SU-DHL-6 (cell line): ENCODE measurements around the gene B3GALT6.

Experiments
- H2AFZ ChIP-seq: fragments of 200-600 bp; sonication (generic); 2 replicates; pipeline ENCODE4 v1.6.1; 2014; ENCODE audit warnings: low read depth, mild to moderate bottlenecking, moderate library complexity, mixed read lengths, antibody characterized with exemption, low read length; ENCODE audit not compliant: severe bottlenecking
- H3F3A ChIP-seq: fragments of 200-600 bp; shearing (Covaris generic); 2 replicates; pipeline ENCODE4 v1.6.0; 2016; ENCODE audit warnings: antibody characterized with exemption, mild to moderate bottlenecking; ENCODE audit not compliant: insufficient read depth
- H3K27ac ChIP-seq: fragments of 200-600 bp; sonication (generic); 2 replicates; pipeline ENCODE4 v1.5.1; 2016; ENCODE audit warnings: low read depth, mild to moderate bottlenecking, low read length, moderate library complexity, mixed read lengths
- H3K27me3 ChIP-seq: fragments of 200-600 bp; sonication (generic), shearing (Covaris generic); 2 replicates; pipeline ENCODE4 v1.6.0; 2014; ENCODE audit warnings: mild to moderate bottlenecking, low read length
- H3K36me3 ChIP-seq: fragments of 200-600 bp; sonication (generic); 2 replicates; pipeline ENCODE4 v1.6.1; 2014; ENCODE audit warnings: mild to moderate bottlenecking, low read length, mixed read lengths
- H3K4me2 ChIP-seq: fragments of 300-600, 200-600 bp; shearing (Covaris generic), sonication (generic); 2 replicates; pipeline ENCODE4 v1.6.0; 2014; ENCODE audit warnings: low read length, low read depth, mild to moderate bottlenecking; ENCODE audit not compliant: poor library complexity, severe bottlenecking
- H3K4me3 ChIP-seq: fragments of 200-600 bp; sonication (generic); 2 replicates; pipeline ENCODE4 v1.5.1; 2014; ENCODE audit warnings: antibody characterized with exemption, low read length, mild to moderate bottlenecking, mixed read lengths; ENCODE audit not compliant: insufficient read depth, poor library complexity, severe bottlenecking
- H3K79me2 ChIP-seq: fragments of 200-600 bp; sonication (generic); 2 replicates; pipeline ENCODE4 v1.6.1; 2014; ENCODE audit warnings: mild to moderate bottlenecking, low read length, moderate library complexity; ENCODE audit not compliant: insufficient read depth
- H3K9ac ChIP-seq: fragments of 200-600 bp; sonication (generic); 2 replicates; pipeline ENCODE4 v1.7.0; 2014; ENCODE audit warnings: mild to moderate bottlenecking, low read length
- H3K9me2 ChIP-seq: fragments of 200-600 bp; sonication (generic); replicated peaks from 2 replicates; pipeline ENCODE4 v1.6.1; 2014; ENCODE audit warnings: low read length; ENCODE audit not compliant: insufficient read depth
- H3K9me3 ChIP-seq: fragments of 200-600 bp; sonication (generic); 2 replicates; pipeline ENCODE4 v1.6.1; 2014; ENCODE audit warnings: low read length, mixed read lengths; ENCODE audit not compliant: insufficient read depth
- H4K20me1 ChIP-seq: fragments of 200-600 bp; sonication (generic); 2 replicates; pipeline ENCODE4 v1.6.1; 2014; ENCODE audit warnings: low read depth, mild to moderate bottlenecking, antibody characterized with exemption, low read length, moderate library complexity, mixed read lengths
- EZH2phosphoT487 ChIP-seq: fragments of 200-600 bp; sonication (generic), shearing (Covaris generic); conservative IDR thresholded peaks from 2 replicates; pipeline ENCODE4 v1.6.1; 2018; ENCODE audit warnings: mild to moderate bottlenecking, antibody characterized with exemption, low read length, moderate library complexity, mixed read lengths
- TF ChIP-seq, protein P1 (sequence below): fragments of 200-600 bp; sonication (generic); IDR thresholded peaks from one replicate; pipeline ENCODE4 v1.5.1; 2017; ENCODE audit warnings: antibody characterized with exemption, mild to moderate bottlenecking, low read length, moderate library complexity; ENCODE audit not compliant: insufficient read depth, poor library complexity, severe bottlenecking

Gene B3GALT6

DNA sequence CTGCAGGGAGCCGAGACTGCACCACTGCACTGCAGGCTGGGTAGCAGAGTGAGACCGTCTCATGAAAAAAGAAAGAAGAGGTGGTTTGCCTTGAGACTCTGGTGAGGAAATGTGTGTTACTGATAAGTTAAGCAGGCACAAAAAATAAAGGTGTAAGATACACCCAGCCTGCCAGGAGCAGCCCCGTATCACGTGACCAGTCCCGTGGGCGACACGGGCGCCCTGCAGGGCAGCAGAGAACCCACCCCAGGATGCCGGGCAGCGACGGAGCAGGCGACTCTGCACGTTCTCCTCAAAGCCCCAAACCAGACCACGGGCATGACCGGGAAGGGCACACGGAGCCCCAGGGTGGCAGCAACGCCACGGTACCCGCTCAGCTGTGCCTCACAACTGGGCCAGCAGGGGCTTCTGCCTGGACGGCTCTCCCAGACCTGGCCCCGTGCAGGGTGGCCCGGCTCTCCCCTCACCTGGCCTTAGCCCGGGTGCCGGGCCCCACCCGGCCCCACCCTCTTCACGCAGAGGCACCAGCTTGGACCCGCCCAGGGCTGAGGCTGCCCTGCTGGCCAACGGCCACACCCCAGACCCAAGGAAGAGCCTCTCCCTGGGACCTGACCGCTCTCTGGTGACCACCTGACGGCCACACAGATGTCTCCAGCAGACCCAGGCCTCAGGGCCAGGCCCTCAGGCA lies 10.0 kb upstream of the B3GALT6 start:
- Histone ChIP-seq H3K27me3 (no peaks in the 10 kb centered on the region), H4K20me1 (no peaks in the 10 kb centered on the region), H3K27ac (no peak overlapping the region), H3K9me3 (no peaks in the 10 kb centered on the region), H3K4me2 (no peak overlapping the region), H3F3A (no peaks in the 10 kb centered on the region), H3K9me2 (no peaks in the 10 kb centered on the region), H3K4me3 (no peak overlapping the region), H3K9ac (no peak overlapping the region), H3K79me2 (peaks cover 7% of the 10 kb centered on the region; the same call in 1 of the 2 replicates), H3K36me3 (no peaks in the 10 kb centered on the region), H2AFZ (no peak overlapping the region)
- TF ChIP-seq, protein P1, sequence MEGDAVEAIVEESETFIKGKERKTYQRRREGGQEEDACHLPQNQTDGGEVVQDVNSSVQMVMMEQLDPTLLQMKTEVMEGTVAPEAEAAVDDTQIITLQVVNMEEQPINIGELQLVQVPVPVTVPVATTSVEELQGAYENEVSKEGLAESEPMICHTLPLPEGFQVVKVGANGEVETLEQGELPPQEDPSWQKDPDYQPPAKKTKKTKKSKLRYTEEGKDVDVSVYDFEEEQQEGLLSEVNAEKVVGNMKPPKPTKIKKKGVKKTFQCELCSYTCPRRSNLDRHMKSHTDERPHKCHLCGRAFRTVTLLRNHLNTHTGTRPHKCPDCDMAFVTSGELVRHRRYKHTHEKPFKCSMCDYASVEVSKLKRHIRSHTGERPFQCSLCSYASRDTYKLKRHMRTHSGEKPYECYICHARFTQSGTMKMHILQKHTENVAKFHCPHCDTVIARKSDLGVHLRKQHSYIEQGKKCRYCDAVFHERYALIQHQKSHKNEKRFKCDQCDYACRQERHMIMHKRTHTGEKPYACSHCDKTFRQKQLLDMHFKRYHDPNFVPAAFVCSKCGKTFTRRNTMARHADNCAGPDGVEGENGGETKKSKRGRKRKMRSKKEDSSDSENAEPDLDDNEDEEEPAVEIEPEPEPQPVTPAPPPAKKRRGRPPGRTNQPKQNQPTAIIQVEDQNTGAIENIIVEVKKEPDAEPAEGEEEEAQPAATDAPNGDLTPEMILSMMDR = no peak
- TF ChIP-seq EZH2phosphoT487 = no peak

DNA sequence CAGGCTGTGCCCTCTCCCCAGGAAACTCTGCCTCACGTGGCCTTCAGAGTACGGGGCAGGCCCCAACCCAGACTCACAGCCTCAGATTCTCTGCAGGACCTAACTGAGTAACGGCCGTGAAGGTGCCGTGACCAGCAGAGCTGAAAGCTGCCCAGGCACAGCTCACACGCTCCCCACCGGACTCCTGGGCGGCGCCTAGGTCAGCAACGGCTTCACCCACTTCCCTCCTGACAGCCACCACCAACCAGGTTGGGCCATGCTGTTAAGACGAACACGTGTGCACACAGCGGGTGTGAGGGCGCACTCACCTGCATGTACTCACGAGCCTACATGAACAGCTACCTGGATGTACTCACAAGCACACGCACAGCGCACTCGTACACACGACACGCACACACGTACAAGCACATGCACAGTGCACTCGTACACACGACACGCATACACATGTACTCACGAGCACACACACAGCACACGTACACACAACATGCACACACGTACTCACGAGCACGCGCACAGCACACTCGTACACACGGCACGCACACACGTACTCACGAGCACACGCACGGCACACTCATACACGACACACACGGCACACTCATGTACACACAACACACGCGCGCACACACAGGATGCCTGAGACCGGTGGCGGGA lies 9.3 kb upstream of the B3GALT6 start:
- H3K79me2 ChIP-seq = peaks cover 8% of the 10 kb centered on the region; the same call in 1 of the 2 replicates
- no peaks in the 10 kb centered on the region for H3K36me3 ChIP-seq
- no peak overlapping the region for H3K4me2 ChIP-seq
- no peaks in the 10 kb centered on the region for H3F3A ChIP-seq
- H3K9me2 ChIP-seq = no peaks in the 10 kb centered on the region
- no peaks in the 10 kb centered on the region for H4K20me1 ChIP-seq
- no peaks in the 10 kb centered on the region for H3K27me3 ChIP-seq
- no peak overlapping the region for H3K27ac ChIP-seq
- TF ChIP-seq, protein P1 = no peak
- TF ChIP-seq EZH2phosphoT487 = no peak
- no peak overlapping the region for H3K9ac ChIP-seq
- H2AFZ ChIP-seq = no peak overlapping the region
- no peaks in the 10 kb centered on the region for H3K9me3 ChIP-seq
- no peak overlapping the region for H3K4me3 ChIP-seq

DNA sequence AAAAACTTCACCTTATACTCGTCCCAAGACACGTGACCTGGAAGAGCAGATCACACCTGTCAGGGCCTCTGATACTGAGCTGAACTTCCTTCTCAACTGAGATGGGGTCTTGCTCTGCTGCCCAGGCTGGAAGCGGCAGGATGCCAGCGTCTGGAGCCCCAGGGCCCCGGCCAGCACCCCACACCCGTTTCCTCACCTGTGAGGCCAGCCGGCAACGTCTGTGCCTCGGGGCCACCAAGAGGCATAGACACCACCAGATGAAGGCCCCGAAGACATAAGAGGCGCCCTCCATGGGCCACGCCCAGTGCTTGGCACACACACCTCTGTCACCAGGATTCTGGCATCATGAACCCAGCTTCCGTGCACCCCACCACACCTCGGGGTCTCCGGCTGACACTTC lies 8.7 kb upstream of the B3GALT6 start:
- Histone ChIP-seq H3K9me2 (no peaks in the 10 kb centered on the region), H3K9ac (no peak overlapping the region), H3K36me3 (no peaks in the 10 kb centered on the region), H3K4me2 (no peak overlapping the region), H3K27ac (no peak overlapping the region), H2AFZ (no peak overlapping the region), H3K27me3 (no peaks in the 10 kb centered on the region), H3K4me3 (no peak overlapping the region), H4K20me1 (no peaks in the 10 kb centered on the region), H3K9me3 (no peaks in the 10 kb centered on the region), H3K79me2 (peaks cover 9% of the 10 kb centered on the region; the same call in 1 of the 2 replicates), H3F3A (no peaks in the 10 kb centered on the region)
- TF ChIP-seq, protein P1 = no peak
- no peak for TF ChIP-seq EZH2phosphoT487
